GM06990 (cell line): ENCODE data around the gene KCNIP4.

Experiments
- DNase-seq: peaks from one replicate; pipeline ENCODE4 v3.0.0-alpha.2; 2011; ENCODE audit not compliant: insufficient read length; ENCODE audit errors: extremely low read depth
- H3K27me3 ChIP-seq: replicated peaks from 2 replicates; pipeline ENCODE4 v1.6.0; 2011; ENCODE audit warnings: low read length; ENCODE audit not compliant: control insufficient read depth, insufficient read depth
- H3K36me3 ChIP-seq: 2 replicates; pipeline ENCODE4 v1.5.1; 2011; ENCODE audit warnings: low read length; ENCODE audit not compliant: control insufficient read depth, insufficient read depth
- H3K4me3 ChIP-seq: replicated peaks from 2 replicates; pipeline ENCODE4 v1.5.1; 2011; ENCODE audit warnings: low read depth, mild to moderate bottlenecking, control low read depth, low read length
- CTCF ChIP-seq: IDR thresholded peaks from 2 replicates; pipeline ENCODE4 v1.5.1; 2011; ENCODE audit warnings: low read length, control low read depth, mild to moderate bottlenecking, inconsistent platforms; ENCODE audit not compliant: insufficient read depth, poor library complexity, severe bottlenecking

KCNIP4 gene

GRCh38 chr4:21136051-21136630, 812.4 kb downstream of the KCNIP4 start:
- no peak for TF ChIP-seq CTCF
- H3K4me3 ChIP-seq: no peak overlapping the region
- H3K36me3 ChIP-seq: no peaks in the 10 kb centered on the region
- no peak for DNase-seq
- no peaks in the 10 kb centered on the region for H3K27me3 ChIP-seq

DNA sequence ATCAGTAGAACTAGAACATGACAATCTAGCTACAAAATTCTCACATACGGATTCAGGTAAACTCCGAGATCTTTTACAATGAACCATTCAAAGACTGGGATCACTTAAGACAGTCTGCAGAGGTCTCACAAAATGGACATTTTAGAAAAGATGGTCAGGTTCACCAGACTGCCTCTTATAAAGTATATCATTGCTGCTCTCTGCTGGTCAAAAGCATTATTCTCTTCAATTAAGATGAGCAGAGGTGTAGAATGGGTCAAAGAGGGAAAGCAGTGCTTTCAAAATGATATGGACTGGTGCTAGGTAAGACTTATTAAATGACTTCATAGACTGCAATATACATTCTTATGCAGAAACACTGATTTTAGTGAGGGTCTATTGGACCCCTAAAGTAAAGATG, 813.6 kb downstream of the KCNIP4 start:
- H3K36me3 ChIP-seq: no peaks in the 10 kb centered on the region
- no peak for TF ChIP-seq CTCF
- no peak for DNase-seq
- H3K27me3 ChIP-seq: no peaks in the 10 kb centered on the region
- H3K4me3 ChIP-seq: no peak overlapping the region

GRCh38 chr4:21130606-21131005, 818.0 kb downstream of the KCNIP4 start:
- no peaks in the 10 kb centered on the region for H3K36me3 ChIP-seq
- H3K27me3 ChIP-seq: no peaks in the 10 kb centered on the region
- TF ChIP-seq CTCF: no peak
- H3K4me3 ChIP-seq: no peak overlapping the region
- no peak for DNase-seq

DNA sequence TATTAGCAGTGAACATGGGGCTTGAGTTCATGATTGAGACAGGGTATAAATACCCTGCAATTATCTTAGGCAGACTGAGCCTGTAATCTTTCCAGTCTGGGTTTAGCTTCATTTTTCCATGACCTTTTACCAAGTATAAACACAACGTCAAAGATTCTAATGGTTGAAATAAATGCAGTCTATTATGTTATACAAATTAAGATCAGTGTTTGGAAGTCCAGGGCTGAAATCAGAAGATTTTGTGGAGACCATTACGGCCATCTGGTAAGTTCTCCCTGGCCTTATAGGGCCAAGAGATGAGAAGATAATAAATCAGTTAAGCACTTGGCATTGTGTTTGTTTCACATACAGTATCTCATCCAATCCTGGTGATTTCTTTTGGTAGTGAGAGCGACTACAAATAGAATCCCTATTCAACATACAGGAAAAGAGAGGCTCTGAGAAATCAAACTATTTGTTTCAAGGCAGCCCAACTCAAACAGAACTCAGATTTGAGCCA, 822.5 kb downstream of the KCNIP4 start:
- Histone ChIP-seq H3K27me3 (no peaks in the 10 kb centered on the region), H3K4me3 (no peak overlapping the region), H3K36me3 (no peaks in the 10 kb centered on the region)
- no peak for DNase-seq
- TF ChIP-seq CTCF: no peak

DNA sequence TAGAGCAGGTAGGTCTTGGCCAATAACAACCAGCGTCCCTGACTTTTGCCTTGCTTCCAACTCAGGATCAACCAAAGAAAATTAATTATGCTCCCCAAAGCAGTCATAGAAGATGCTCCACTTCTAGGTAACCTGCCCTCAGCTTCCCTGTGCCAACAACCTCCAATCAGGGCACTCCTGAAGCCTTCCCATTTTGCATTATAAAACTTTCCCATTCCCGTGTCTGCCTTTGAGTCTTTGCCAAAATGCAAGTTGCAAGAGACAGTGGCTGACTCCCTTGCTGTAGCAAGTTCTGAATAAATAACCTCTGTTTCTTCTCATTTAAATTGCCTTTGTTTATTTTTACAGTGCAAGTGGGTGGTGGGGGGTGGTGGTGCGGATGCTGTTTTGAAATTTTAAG, 830.3 kb downstream of the KCNIP4 start:
- no peaks in the 10 kb centered on the region for H3K27me3 ChIP-seq
- no peak overlapping the region for H3K4me3 ChIP-seq
- H3K36me3 ChIP-seq: no peaks in the 10 kb centered on the region
- no peak for DNase-seq
- no peak for TF ChIP-seq CTCF
